ENCODE results near the gene ZIC5.

GRCh38 chr13:99970651-99971575 is 654 bp downstream of the ZIC5 start:
- no peak for TF ChIP-seq CTCF (IDR thresholded peaks at IDR 0.05)
- TF ChIP-seq POLR2A (IDR thresholded peaks at IDR 0.05) = no peak
